Measurements from ENCODE around the gene BUB1B.
A peak's percentile ranks its signal among the peaks of the same experiment; 100 is the strongest.
"Not testable (repeated sequence)": the region's sequence is repeated elsewhere in the genome, so short reads cannot be mapped to it uniquely, and the experiment has no call there.

The BUB1B gene

GRCh38 chr15:40136470-40137302 is 24.2 kb upstream of the BUB1B start:
- TF ChIP-seq CTCF (IDR thresholded peaks at IDR 0.05; ENCODE audit: low read depth, low read length, missing control alignments): no peak
- in situ Hi-C loops (cut with HindIII; ENCODE audit: low pct_ligation_motif_present, low sequenced_read_pairs): no loop called here

GRCh38 chr15:40137303-40138200 is 23.3 kb upstream of the BUB1B start:
- no peak for DNase-seq
- no peak overlapping the region for H3K4me3 ChIP-seq (ENCODE audit: low read depth, low read length)
- no peaks in the 10 kb centered on the region for H3K27me3 ChIP-seq (replicated peaks)
- no peak for TF ChIP-seq CTCF (IDR thresholded peaks at IDR 0.05; ENCODE audit: low read depth, low read length, missing control alignments)
- H3K36me3 ChIP-seq (replicated peaks): no peaks in the 10 kb centered on the region
- in situ Hi-C loops (cut with HindIII; ENCODE audit: low pct_ligation_motif_present, low sequenced_read_pairs): no loop called here
- no peak overlapping the region for H3K27ac ChIP-seq

More at GRCh38 chr15:40136470-40137302, 24.2 kb upstream of the BUB1B start:
- no peaks in the 10 kb centered on the region for H3K27me3 ChIP-seq (replicated peaks)
- H3K4me3 ChIP-seq (ENCODE audit: low read depth, low read length): no peak overlapping the region
- DNase-seq: no peak
- no peaks in the 10 kb centered on the region for H3K36me3 ChIP-seq (replicated peaks)
- H3K27ac ChIP-seq: no peak overlapping the region

- H3K36me3 ChIP-seq (replicated peaks); H3K27me3 ChIP-seq (replicated peaks); in situ Hi-C loops (cut with HindIII; ENCODE audit: low pct_ligation_motif_present, low sequenced_read_pairs); DNase-seq; H3K4me3 ChIP-seq (ENCODE audit: low read depth, low read length); H3K27ac ChIP-seq: not testable (repeated sequence)
Observed at GRCh38 chr15:40138201-40138570, 22.7 kb upstream of the BUB1B start.

GRCh38 chr15:40142428-40142827 is 18.4 kb upstream of the BUB1B start:
- TF ChIP-seq CTCF (IDR thresholded peaks at IDR 0.05; ENCODE audit: low read depth, low read length, missing control alignments): no peak
- Histone ChIP-seq H3K4me3 (ENCODE audit: low read depth, low read length) (no peak overlapping the region), H3K27me3 (replicated peaks) (no peaks in the 10 kb centered on the region), H3K36me3 (replicated peaks) (no peaks in the 10 kb centered on the region), H3K27ac (no peak overlapping the region)
- in situ Hi-C loops (cut with HindIII; ENCODE audit: low pct_ligation_motif_present, low sequenced_read_pairs): no loop called here
- DNase-seq: no peak

GRCh38 chr15:40146037-40146436 is 14.8 kb upstream of the BUB1B start:
- peak; percentile 11 for DNase-seq
- TF ChIP-seq CTCF (IDR thresholded peaks at IDR 0.05; ENCODE audit: low read depth, low read length, missing control alignments): no peak
- no peaks in the 10 kb centered on the region for H3K27me3 ChIP-seq (replicated peaks)
- in situ Hi-C loops (cut with HindIII; ENCODE audit: low pct_ligation_motif_present, low sequenced_read_pairs): no loop called here
- no peak overlapping the region for H3K27ac ChIP-seq
- H3K36me3 ChIP-seq (replicated peaks): no peaks in the 10 kb centered on the region
- H3K4me3 ChIP-seq (ENCODE audit: low read depth, low read length): no peak overlapping the region

GRCh38 chr15:40149339-40149738 is 11.5 kb upstream of the BUB1B start:
- no peak for TF ChIP-seq CTCF (IDR thresholded peaks at IDR 0.05; ENCODE audit: low read depth, low read length, missing control alignments)

More at GRCh38 chr15:40149339-40149738, 11.5 kb upstream of the BUB1B start:
- Histone ChIP-seq H3K27me3 (replicated peaks) (no peaks in the 10 kb centered on the region), H3K27ac (no peak overlapping the region), H3K36me3 (replicated peaks) (no peaks in the 10 kb centered on the region), H3K4me3 (ENCODE audit: low read depth, low read length) (no peak overlapping the region)
- no peak for DNase-seq
- in situ Hi-C loops (cut with HindIII; ENCODE audit: low pct_ligation_motif_present, low sequenced_read_pairs): no loop called here
